Measurements from ENCODE around the gene SPATA32. TPM values are rescaled to one million over a fixed set of nuclear protein-coding genes. Genes with fewer than 3 reads are reported as not detected.
"Not testable (repeated sequence)": the region's sequence is repeated elsewhere in the genome, so short reads cannot be mapped to it uniquely, and the experiment has no call there.

SPATA32 gene
- total RNA-seq, 1 experiment from 2014 or later, result not detected

DNA sequence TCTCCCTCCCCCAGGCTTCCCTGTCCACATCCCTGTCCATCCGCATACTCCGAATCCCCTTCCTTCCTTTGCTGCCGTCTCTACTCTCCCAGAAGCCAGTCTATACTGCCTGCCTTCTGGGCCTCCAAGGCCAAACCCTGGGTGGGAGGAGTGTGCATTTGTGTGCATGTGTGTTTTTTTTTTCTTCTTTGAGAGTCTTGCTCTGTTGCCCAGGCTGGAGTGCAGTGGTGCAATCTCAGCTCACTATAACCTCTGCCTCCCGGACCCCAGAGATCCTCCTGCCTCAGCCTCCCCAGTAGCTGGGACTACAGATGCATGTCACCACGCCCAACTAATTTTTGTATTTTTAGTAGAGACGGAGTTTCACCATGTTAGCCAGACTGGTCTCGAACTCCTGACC, 8.7 kb downstream of the SPATA32 start:
- not testable (repeated sequence) for H3K9ac ChIP-seq (ENCODE audit: low read length); H3K4me3 ChIP-seq (ENCODE audit: low read length); H3K9me3 ChIP-seq (ENCODE audit: low read length); H3K36me3 ChIP-seq (ENCODE audit: insufficient read depth, low read length); H3K4me2 ChIP-seq (ENCODE audit: low read depth, low read length, poor library complexity, severe bottlenecking); H4K20me1 ChIP-seq (ENCODE audit: insufficient read depth, low read depth, low read length); H3K9me2 ChIP-seq (replicated peaks; ENCODE audit: insufficient read depth, low read length); H2AFZ ChIP-seq (ENCODE audit: low read length); DNase-seq; H3K27me3 ChIP-seq (ENCODE audit: low read length); H3K27ac ChIP-seq (ENCODE audit: low read length); H3K4me1 ChIP-seq (ENCODE audit: low read length); H3K79me2 ChIP-seq (ENCODE audit: low read length)

DNA sequence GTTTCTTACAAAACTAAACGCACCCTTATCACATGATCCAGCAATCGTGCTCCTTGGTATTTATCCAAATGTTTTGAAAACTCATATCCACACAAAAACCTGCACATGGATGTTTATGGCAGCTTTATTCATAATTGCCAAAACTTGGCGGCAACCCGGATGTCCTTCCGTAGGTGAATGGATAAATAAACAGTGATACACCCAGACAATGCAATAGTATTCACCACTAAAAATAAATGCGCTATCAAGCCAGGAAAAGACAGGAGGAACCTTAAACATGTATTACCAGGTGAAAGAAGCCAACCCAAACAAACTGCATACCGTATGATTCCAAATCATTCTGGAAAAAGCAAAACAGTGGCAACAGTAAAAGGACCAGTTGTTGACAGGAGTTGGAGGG, 10.0 kb downstream of the SPATA32 start:
- H3K9me3 ChIP-seq (ENCODE audit: low read length), result no peaks in the 10 kb centered on the region
- H3K4me3 ChIP-seq (ENCODE audit: low read length), result no peak overlapping the region
- H3K27me3 ChIP-seq (ENCODE audit: low read length), result no peaks in the 10 kb centered on the region
- peaks cover 11% of the 10 kb centered on the region for H3K4me1 ChIP-seq (ENCODE audit: low read length)
- no peak for DNase-seq
- no peaks in the 10 kb centered on the region for H4K20me1 ChIP-seq (ENCODE audit: insufficient read depth, low read depth, low read length)
- H3K4me2 ChIP-seq (ENCODE audit: low read depth, low read length, poor library complexity, severe bottlenecking), result no peak overlapping the region
- H3K9me2 ChIP-seq (replicated peaks; ENCODE audit: insufficient read depth, low read length), result no peaks in the 10 kb centered on the region
- no peak overlapping the region for H3K9ac ChIP-seq (ENCODE audit: low read length)
- H3K27ac ChIP-seq (ENCODE audit: low read length), result no peak overlapping the region
- H3K79me2 ChIP-seq (ENCODE audit: low read length), result peaks cover 8% of the 10 kb centered on the region
- no peak overlapping the region for H2AFZ ChIP-seq (ENCODE audit: low read length)
- H3K36me3 ChIP-seq (ENCODE audit: insufficient read depth, low read length), result no peaks in the 10 kb centered on the region

DNA sequence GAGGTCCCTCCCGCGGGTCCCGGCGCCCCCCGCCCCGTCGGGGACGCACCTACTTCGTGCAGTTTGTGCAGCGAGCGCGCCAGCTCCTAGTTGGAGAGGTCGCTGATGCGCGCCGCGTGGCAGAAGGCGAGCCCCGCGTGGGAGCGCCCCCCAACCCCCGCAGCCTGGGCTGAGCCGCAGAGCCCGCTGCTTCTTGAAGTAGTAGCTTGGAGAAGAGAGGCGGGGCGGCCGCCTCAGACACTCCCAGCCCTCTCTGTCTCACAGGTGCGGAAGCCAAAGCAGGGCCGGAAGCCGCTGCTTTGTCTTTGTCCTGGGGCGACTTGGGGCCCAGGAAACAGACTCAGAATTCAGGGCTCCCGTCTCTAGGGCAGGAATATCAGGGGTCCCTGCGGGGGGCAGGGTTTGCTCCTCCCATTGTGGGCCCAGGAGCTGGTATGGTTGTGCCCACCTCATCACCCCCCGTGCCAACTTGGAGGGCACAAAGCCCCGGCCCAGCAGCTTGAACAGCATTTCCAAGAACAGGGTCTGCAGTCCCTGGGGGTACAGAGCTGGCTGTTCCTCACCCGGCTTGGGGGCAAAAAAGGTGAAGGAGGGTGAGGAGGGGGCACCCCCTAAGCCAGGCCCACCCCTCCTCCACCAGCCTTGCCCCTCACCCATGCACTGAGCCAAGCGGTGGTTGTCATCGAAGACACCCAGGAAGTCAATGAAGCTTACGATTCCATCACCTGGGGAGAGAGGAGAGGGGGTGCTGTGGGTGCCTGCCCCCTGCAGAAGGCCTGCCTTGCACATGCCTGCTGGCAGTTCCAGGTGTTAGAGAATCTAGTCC, 13.5 kb downstream of the SPATA32 start:
- no peaks in the 10 kb centered on the region for H3K27me3 ChIP-seq (ENCODE audit: low read length)
- H3K9me3 ChIP-seq (ENCODE audit: low read length), result no peaks in the 10 kb centered on the region
- H3K4me2 ChIP-seq (ENCODE audit: low read depth, low read length, poor library complexity, severe bottlenecking), result peak overlapping the region; percentile 92
- peak overlapping the region; percentile 94 for H3K4me3 ChIP-seq (ENCODE audit: low read length)
- H3K9me2 ChIP-seq (replicated peaks; ENCODE audit: insufficient read depth, low read length), result no peaks in the 10 kb centered on the region
- H2AFZ ChIP-seq (ENCODE audit: low read length), result peak overlapping the region; percentile 64; the same call in 1 of the 2 replicates
- H4K20me1 ChIP-seq (ENCODE audit: insufficient read depth, low read depth, low read length), result no peaks in the 10 kb centered on the region
- H3K4me1 ChIP-seq (ENCODE audit: low read length), result peaks cover 18% of the 10 kb centered on the region
- no peaks in the 10 kb centered on the region for H3K36me3 ChIP-seq (ENCODE audit: insufficient read depth, low read length)
- DNase-seq, result peak; percentile 90
- peaks cover 8% of the 10 kb centered on the region for H3K79me2 ChIP-seq (ENCODE audit: low read length)
- peak overlapping the region; percentile 91 for H3K9ac ChIP-seq (ENCODE audit: low read length)
- H3K27ac ChIP-seq (ENCODE audit: low read length), result peak overlapping the region; percentile 68

DNA sequence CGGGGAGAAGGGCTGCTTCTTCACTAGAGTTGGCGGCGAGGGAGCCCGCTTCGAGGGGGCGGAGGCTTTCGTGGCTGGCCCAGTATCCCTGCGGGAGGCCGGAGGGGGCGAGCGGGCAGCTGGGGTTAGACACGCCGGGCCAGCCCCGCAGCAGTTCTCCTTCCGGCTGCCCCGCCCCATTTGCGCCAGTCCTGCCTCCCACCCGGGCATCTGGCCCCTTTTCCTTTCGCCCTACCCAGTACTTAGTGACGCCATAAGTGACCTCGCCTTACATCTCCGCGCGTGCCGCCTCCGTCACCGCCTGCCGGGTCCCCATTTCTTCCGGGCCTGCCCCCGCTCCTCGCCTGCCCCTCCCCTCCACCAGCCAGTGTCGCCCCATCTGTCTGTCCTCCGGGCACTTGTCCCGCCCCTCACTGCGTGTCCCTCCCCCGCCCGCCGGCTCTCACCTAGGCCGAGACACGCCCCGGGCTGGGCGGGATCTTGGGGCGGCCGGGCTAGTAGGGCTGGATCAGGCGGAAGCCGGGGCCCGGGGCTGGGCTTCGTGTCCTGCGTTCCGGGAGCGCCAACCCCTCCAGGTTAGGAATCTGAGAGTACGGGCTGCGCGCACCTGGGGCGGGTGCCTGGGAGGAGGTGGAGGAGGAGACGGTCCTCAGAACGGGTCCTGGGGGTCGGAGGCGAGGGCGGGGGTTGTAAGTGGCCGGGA, 14.3 kb downstream of the SPATA32 start:
- Histone ChIP-seq H3K4me1 (ENCODE audit: low read length) (peaks cover 18% of the 10 kb centered on the region), H2AFZ (ENCODE audit: low read length) (peak overlapping the region; percentile 88), H3K36me3 (ENCODE audit: insufficient read depth, low read length) (no peaks in the 10 kb centered on the region), H3K9me2 (replicated peaks; ENCODE audit: insufficient read depth, low read length) (no peaks in the 10 kb centered on the region), H3K27me3 (ENCODE audit: low read length) (no peaks in the 10 kb centered on the region), H3K9ac (ENCODE audit: low read length) (peak overlapping the region; percentile 91), H3K9me3 (ENCODE audit: low read length) (no peaks in the 10 kb centered on the region), H3K79me2 (ENCODE audit: low read length) (peaks cover 8% of the 10 kb centered on the region), H3K4me2 (ENCODE audit: low read depth, low read length, poor library complexity, severe bottlenecking) (peak overlapping the region; percentile 92), H3K4me3 (ENCODE audit: low read length) (peak overlapping the region; percentile 94), H4K20me1 (ENCODE audit: insufficient read depth, low read depth, low read length) (no peaks in the 10 kb centered on the region), H3K27ac (ENCODE audit: low read length) (peak overlapping the region; percentile 72)
- peak; percentile 99 for DNase-seq

DNA sequence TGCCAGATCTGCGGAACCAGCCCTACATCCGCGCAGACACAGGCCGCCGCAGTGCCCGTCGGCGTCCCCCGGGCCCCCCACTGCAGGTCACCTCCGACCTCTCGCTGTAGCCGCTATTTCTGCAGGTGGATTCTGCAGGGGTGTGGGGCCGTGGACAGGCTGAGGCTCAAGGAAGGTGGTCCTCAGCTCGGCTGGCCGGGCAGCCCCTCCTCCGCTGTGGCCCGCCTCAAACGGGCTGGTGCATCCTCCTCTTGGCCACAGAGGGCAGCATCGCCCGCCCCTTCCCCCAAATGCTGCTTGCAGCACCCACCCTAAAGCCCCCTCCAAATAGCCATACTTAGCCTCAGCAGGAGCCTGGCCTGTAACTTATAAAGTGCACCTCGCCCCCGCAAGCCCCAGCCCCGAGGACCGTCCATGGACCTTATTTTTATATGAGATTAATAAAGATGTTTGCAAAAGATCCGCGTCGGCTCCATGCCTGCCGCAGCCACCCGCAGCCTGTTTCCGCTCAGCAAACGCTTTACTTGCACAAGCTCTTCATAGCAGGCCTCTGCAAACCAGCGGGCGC, 14.9 kb downstream of the SPATA32 start:
- H3K36me3 ChIP-seq (ENCODE audit: insufficient read depth, low read length), result no peaks in the 10 kb centered on the region
- DNase-seq, result peak; percentile 71
- H3K9ac ChIP-seq (ENCODE audit: low read length), result peak overlapping the region; percentile 91

DNA sequence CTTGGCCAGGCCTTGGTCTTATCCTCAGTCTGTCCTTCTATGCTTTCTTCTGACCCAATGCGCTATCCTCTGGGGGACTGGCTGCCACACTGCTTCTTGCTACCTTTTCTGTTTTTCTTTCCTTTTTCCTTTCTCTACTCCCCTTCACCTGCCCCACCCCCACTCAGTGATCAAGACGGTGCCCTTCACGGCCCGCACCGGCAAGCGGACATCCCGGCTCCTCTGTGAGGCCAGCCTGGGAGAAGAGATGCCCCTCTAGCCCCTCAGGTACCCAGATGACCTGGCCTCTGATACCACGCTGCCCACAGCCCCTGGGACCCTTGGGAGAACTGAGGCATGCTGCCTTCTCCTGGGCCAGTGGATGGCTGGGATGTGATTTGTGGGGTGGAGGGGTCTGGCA, 15.6 kb downstream of the SPATA32 start:
- no peak for DNase-seq
- peak overlapping the region; percentile 91 for H3K9ac ChIP-seq (ENCODE audit: low read length)

More for the DNA sequence above, 14.9 kb downstream of the SPATA32 start:
- Histone ChIP-seq H4K20me1 (ENCODE audit: insufficient read depth, low read depth, low read length) (no peaks in the 10 kb centered on the region), H3K9me2 (replicated peaks; ENCODE audit: insufficient read depth, low read length) (no peaks in the 10 kb centered on the region), H3K4me1 (ENCODE audit: low read length) (peaks cover 18% of the 10 kb centered on the region), H2AFZ (ENCODE audit: low read length) (peak overlapping the region; percentile 88), H3K4me2 (ENCODE audit: low read depth, low read length, poor library complexity, severe bottlenecking) (peak overlapping the region; percentile 92), H3K9me3 (ENCODE audit: low read length) (no peaks in the 10 kb centered on the region), H3K4me3 (ENCODE audit: low read length) (peak overlapping the region; percentile 94), H3K27ac (ENCODE audit: low read length) (peak overlapping the region; percentile 72), H3K27me3 (ENCODE audit: low read length) (no peaks in the 10 kb centered on the region), H3K79me2 (ENCODE audit: low read length) (peaks cover 8% of the 10 kb centered on the region)

DNA sequence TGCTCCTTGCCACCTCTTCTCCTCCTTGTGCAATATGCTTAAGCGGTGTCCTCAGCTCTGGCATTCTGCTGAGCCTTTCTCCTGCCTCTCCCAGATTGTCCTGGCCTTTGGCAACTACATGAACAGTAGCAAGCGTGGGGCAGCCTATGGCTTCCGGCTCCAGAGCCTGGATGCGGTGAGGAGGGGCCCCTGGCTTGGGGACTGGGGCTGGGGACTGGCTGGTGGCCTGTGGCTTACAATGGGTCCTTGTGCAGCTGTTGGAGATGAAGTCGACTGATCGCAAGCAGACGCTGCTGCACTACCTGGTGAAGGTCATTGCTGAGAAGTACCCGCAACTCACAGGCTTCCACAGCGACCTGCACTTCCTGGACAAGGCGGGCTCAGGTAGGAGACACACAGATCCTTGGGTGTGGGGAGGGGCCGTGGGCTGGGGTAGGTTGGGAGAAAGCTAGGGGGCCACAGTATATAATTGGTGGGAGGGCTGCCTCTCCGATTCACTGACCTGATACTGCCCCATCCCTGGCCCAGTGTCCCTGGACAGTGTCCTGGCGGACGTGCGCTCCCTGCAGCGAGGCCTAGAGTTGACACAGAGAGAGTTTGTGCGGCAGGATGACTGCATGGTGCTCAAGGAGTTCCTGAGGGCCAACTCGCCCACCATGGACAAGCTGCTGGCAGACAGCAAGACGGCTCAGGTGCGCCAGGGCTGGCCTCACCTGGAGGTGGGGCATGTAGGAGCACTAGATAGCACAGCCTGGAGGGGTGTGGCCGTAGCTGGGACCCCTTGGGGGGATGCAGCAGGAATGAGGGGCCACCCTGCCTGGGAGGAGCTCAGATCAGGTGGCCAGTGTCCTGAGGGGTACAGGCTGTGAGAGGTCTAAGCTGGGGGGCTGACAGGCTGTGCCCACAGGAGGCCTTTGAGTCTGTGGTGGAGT, 16.9 kb downstream of the SPATA32 start:
- Histone ChIP-seq H3K36me3 (ENCODE audit: insufficient read depth, low read length) (no peaks in the 10 kb centered on the region), H3K79me2 (ENCODE audit: low read length) (peaks cover 8% of the 10 kb centered on the region), H3K9me2 (replicated peaks; ENCODE audit: insufficient read depth, low read length) (no peaks in the 10 kb centered on the region), H3K9ac (ENCODE audit: low read length) (no peak overlapping the region), H3K4me2 (ENCODE audit: low read depth, low read length, poor library complexity, severe bottlenecking) (no peak overlapping the region), H2AFZ (ENCODE audit: low read length) (no peak overlapping the region), H3K27ac (ENCODE audit: low read length) (no peak overlapping the region), H3K4me3 (ENCODE audit: low read length) (no peak overlapping the region), H3K9me3 (ENCODE audit: low read length) (no peaks in the 10 kb centered on the region), H3K4me1 (ENCODE audit: low read length) (peaks cover 18% of the 10 kb centered on the region), H4K20me1 (ENCODE audit: insufficient read depth, low read depth, low read length) (no peaks in the 10 kb centered on the region), H3K27me3 (ENCODE audit: low read length) (no peaks in the 10 kb centered on the region)
- DNase-seq, result no peak

More for the DNA sequence above, 15.6 kb downstream of the SPATA32 start:
- Histone ChIP-seq H3K79me2 (ENCODE audit: low read length) (peaks cover 8% of the 10 kb centered on the region), H4K20me1 (ENCODE audit: insufficient read depth, low read depth, low read length) (no peaks in the 10 kb centered on the region), H3K4me3 (ENCODE audit: low read length) (peak overlapping the region; percentile 94; the same call in 1 of the 2 replicates), H3K27ac (ENCODE audit: low read length) (no peak overlapping the region), H3K36me3 (ENCODE audit: insufficient read depth, low read length) (no peaks in the 10 kb centered on the region), H3K4me2 (ENCODE audit: low read depth, low read length, poor library complexity, severe bottlenecking) (peak overlapping the region; percentile 92), H3K4me1 (ENCODE audit: low read length) (peaks cover 18% of the 10 kb centered on the region), H3K9me2 (replicated peaks; ENCODE audit: insufficient read depth, low read length) (no peaks in the 10 kb centered on the region), H3K27me3 (ENCODE audit: low read length) (no peaks in the 10 kb centered on the region), H3K9me3 (ENCODE audit: low read length) (no peaks in the 10 kb centered on the region), H2AFZ (ENCODE audit: low read length) (no peak overlapping the region)
